Natural killer cell (primary cell): ENCODE measurements around the gene PLA2G1B. TPM values are rescaled to one million over a fixed set of nuclear protein-coding genes. Genes with fewer than 3 reads are reported as not detected.
A peak's percentile ranks its signal among the peaks of the same experiment; 100 is the strongest.
"Not testable (repeated sequence)": the region's sequence is repeated elsewhere in the genome, so short reads cannot be mapped to it uniquely, and the experiment has no call there.

Experiments used
- ATAC-seq, 3 donors: fragments of 150-1000 bp in 2 of 3; fragments of 200-7000 bp in 1 of 3; cut with Tn5 transposase; 1 replicate in 1 of 3; 2 replicates in 2 of 3; pipeline ENCODE4 v1.10.0; 2021; ENCODE audit warnings: mild to moderate bottlenecking in 2 of 3, moderate library complexity in 2 of 3
- DNase-seq, 2 donors: peaks; one replicate each; pipeline versions ENCODE4 v3.0.0 to v3.0.0-alpha.2; 2013 to 2021; ENCODE audit warnings: mixed read lengths in 1 of 2
- H3K27ac ChIP-seq: one replicate; pipeline ENCODE4 v1.5.1; 2013; ENCODE audit warnings: mild to moderate bottlenecking, low read length
- H3K27me3 ChIP-seq: one replicate; pipeline ENCODE4 v1.6.1; 2013; ENCODE audit warnings: low read length; ENCODE audit not compliant: control insufficient read depth, insufficient read depth
- H3K36me3 ChIP-seq: one replicate; pipeline ENCODE4 v1.6.1; 2013; ENCODE audit warnings: low read length; ENCODE audit not compliant: control insufficient read depth, insufficient read depth
- H3K4me1 ChIP-seq: one replicate; pipeline ENCODE4 v1.6.1; 2013; ENCODE audit warnings: low read length; ENCODE audit not compliant: control insufficient read depth, insufficient read depth
- H3K4me3 ChIP-seq: one replicate; pipeline ENCODE4 v1.5.1; 2013; ENCODE audit warnings: low read length
- H3K9me3 ChIP-seq: one replicate; pipeline ENCODE4 v1.6.1; 2013; ENCODE audit warnings: low read length; ENCODE audit not compliant: control insufficient read depth, insufficient read depth
- H3K27ac Mint-ChIP-seq, 2 donors: one replicate each; pipeline ENCODE4 v1.8.0; 2022; ENCODE audit warnings: mild to moderate bottlenecking in 2 of 2, mixed read lengths in 2 of 2, moderate library complexity in 1 of 2
- H3K27me3 Mint-ChIP-seq, 2 donors: one replicate each; pipeline ENCODE4 v1.8.0; 2022; ENCODE audit warnings: low read depth in 2 of 2, mixed read lengths in 2 of 2
- H3K36me3 Mint-ChIP-seq: one replicate; pipeline ENCODE4 v1.8.0; 2022; ENCODE audit warnings: mixed read lengths
- H3K4me1 Mint-ChIP-seq, 2 donors: one replicate each; pipeline ENCODE4 v1.8.0; 2022; ENCODE audit warnings: mixed read lengths in 2 of 2
- H3K4me3 Mint-ChIP-seq: one replicate; pipeline ENCODE4 v1.8.0; 2022; ENCODE audit warnings: mild to moderate bottlenecking, moderate library complexity, mixed read lengths
- H3K9me3 Mint-ChIP-seq, 2 donors: one replicate each; pipeline ENCODE4 v1.8.0; 2022; ENCODE audit warnings: mixed read lengths in 2 of 2
- CTCF ChIP-seq: fragments of 200-600 bp; IDR thresholded peaks from one replicate; pipeline ENCODE4 v1.8.0; 2022; ENCODE audit warnings: antibody characterized with exemption
- WGBS: methylation state at CpG from one replicate; pipeline ENCODE4 v1.1.7; 2013; ENCODE audit warnings: missing lambda C conversion rate; ENCODE audit not compliant: insufficient coverage; 5-methylcytosine and 5-hydroxymethylcytosine counted together
- intact Hi-C: fragments of 100-400 bp; cut with micrococcal nuclease; formaldehyde crosslinking; loops from one replicate; pipeline ENCODE4 v1.14.2; 2022
- total RNA-seq, 4 donors: library from RNA; stranded (reverse); fragments of 120-200 nt in 1 of 4; gene quantifications; one replicate each; pipeline versions ENCODE4 v1.2.3 to v1.2.4, GENCODE V29; 2013 to 2022

PLA2G1B gene
- total RNA-seq, 3 donors from 2014 or later (not counting 1 experiment from before 2014, with no cell fraction given), result 0.52 TPM; not detected in 2

- H3K4me3 Mint-ChIP-seq, H3K27me3 ChIP-seq, H3K27ac ChIP-seq, H3K4me1 ChIP-seq, H3K4me1 Mint-ChIP-seq, intact Hi-C loops, H3K36me3 Mint-ChIP-seq, H3K27me3 Mint-ChIP-seq, H3K9me3 Mint-ChIP-seq, H3K4me3 ChIP-seq, H3K27ac Mint-ChIP-seq, H3K36me3 ChIP-seq, ATAC-seq: not testable (repeated sequence)
- 9% methylated on average over 9 of the region's 12 CpGs for WGBS
- H3K9me3 ChIP-seq, result peaks cover 19% of the 10 kb centered on the region
- TF ChIP-seq CTCF, result peak; percentile 54
- peak in 1 of 2 donors; percentile 31 for DNase-seq
Observed at GRCh38 chr12:120335447-120335846, 7.9 kb upstream of the PLA2G1B start.

- TF ChIP-seq CTCF, result no peak
- Mint-ChIP-seq H3K27ac (no peak overlapping the region), H3K4me3 (no peak overlapping the region), H3K9me3 (no peaks in the 10 kb centered on the region), H3K4me1 (no peaks in the 10 kb centered on the region), H3K36me3 (peaks cover 2% of the 10 kb centered on the region), H3K27me3 (no peaks in the 10 kb centered on the region)
- no peak for DNase-seq
- H3K4me1 ChIP-seq, result peaks cover 4% of the 10 kb centered on the region
- H3K9me3 ChIP-seq, result peaks cover 14% of the 10 kb centered on the region
- intact Hi-C loops, result no loop called here
- H3K4me3 ChIP-seq, result no peak overlapping the region
- H3K27me3 ChIP-seq, result no peaks in the 10 kb centered on the region
- H3K36me3 ChIP-seq, result no peaks in the 10 kb centered on the region
- ATAC-seq, result no peak
- WGBS, result 77% methylated on average over 6 of the region's 7 CpGs
- no peak overlapping the region for H3K27ac ChIP-seq
Observed at GRCh38 chr12:120332523-120332922, 4.9 kb upstream of the PLA2G1B start.

GRCh38 chr12:120332041-120332440, 4.5 kb upstream of the PLA2G1B start:
- no peaks in the 10 kb centered on the region for H3K36me3 Mint-ChIP-seq
- no peaks in the 10 kb centered on the region for H3K9me3 Mint-ChIP-seq
- H3K4me3 Mint-ChIP-seq, result no peak overlapping the region
- Histone ChIP-seq H3K27me3 (no peaks in the 10 kb centered on the region), H3K9me3 (peaks cover 10% of the 10 kb centered on the region), H3K36me3 (no peaks in the 10 kb centered on the region), H3K4me3 (no peak overlapping the region), H3K4me1 (peaks cover 4% of the 10 kb centered on the region), H3K27ac (no peak overlapping the region)
- no peaks in the 10 kb centered on the region for H3K27me3 Mint-ChIP-seq
- no peaks in the 10 kb centered on the region for H3K4me1 Mint-ChIP-seq
- ATAC-seq, result no peak
- intact Hi-C loops, result no loop called here
- WGBS, result 79% methylated on average over 5 of the region's 5 CpGs
- DNase-seq, result no peak
- no peak for TF ChIP-seq CTCF
- no peak overlapping the region for H3K27ac Mint-ChIP-seq

- Histone ChIP-seq H3K4me3 (no peak overlapping the region), H3K9me3 (peaks cover 4% of the 10 kb centered on the region), H3K27me3 (no peaks in the 10 kb centered on the region), H3K4me1 (peaks cover 4% of the 10 kb centered on the region), H3K27ac (no peak overlapping the region), H3K36me3 (no peaks in the 10 kb centered on the region)
- no peaks in the 10 kb centered on the region for H3K36me3 Mint-ChIP-seq
- TF ChIP-seq CTCF, result no peak
- intact Hi-C loops, result no loop called here
- no peaks in the 10 kb centered on the region for H3K9me3 Mint-ChIP-seq
- no peaks in the 10 kb centered on the region for H3K27me3 Mint-ChIP-seq
- H3K27ac Mint-ChIP-seq, result no peak overlapping the region
- H3K4me1 Mint-ChIP-seq, result peaks cover 0 to under 1% of the 10 kb centered on the region in 2 donors
- DNase-seq (no peak), ATAC-seq (no peak)
- no peak overlapping the region for H3K4me3 Mint-ChIP-seq
- 82% methylated on average over 1 of the region's 3 CpGs for WGBS
Observed at GRCh38 chr12:120331390-120331789, 3.8 kb upstream of the PLA2G1B start.
